A673 (cell line): ENCODE data around the gene ADARB2. TPM values are rescaled to one million over a fixed set of nuclear protein-coding genes. Genes with fewer than 3 reads are reported as not detected.
A peak's percentile ranks its signal among the peaks of the same experiment; 100 is the strongest.
"Not testable (repeated sequence)": the region's sequence is repeated elsewhere in the genome, so short reads cannot be mapped to it uniquely, and the experiment has no call there.

Source experiments
- BruUV-seq: library from RNA; stranded (reverse); fragments of 400-500 nt; replicated peaks from 2 replicates; lab custom pipeline; 2021; lab: Mats Ljungman, UMichigan
- CTCF ChIA-PET: fragments of 300-600 bp; sonication (Branson Sonifier 250); formaldehyde crosslinking; loops from one replicate; lab custom pipeline; 2022; ENCODE audit warnings: antibody characterized with exemption; lab: Charles Lee
- POLR2A ChIA-PET: fragments of 300-600 bp; sonication (Branson Sonifier 250); formaldehyde crosslinking; loops from one replicate; lab custom pipeline; 2022; ENCODE audit warnings: antibody characterized with exemption; ENCODE audit not compliant: low non-redundant PET; lab: Charles Lee
- DNase-seq: peaks from one replicate; pipeline ENCODE4 v3.0.0-alpha.2; 2015; ENCODE audit warnings: low spot score
- H3K27ac ChIP-seq: fragments of 200-600 bp; sonication (generic); 2 replicates; pipeline ENCODE4 v1.5.1; 2016; ENCODE audit warnings: mixed run types, low read depth, mild to moderate bottlenecking, mixed read lengths, antibody characterized with exemption, low read length; ENCODE audit not compliant: poor library complexity, severe bottlenecking
- H3K27me3 ChIP-seq: fragments of 200-600 bp; sonication (generic); replicated peaks from 2 replicates; pipeline ENCODE4 v1.6.1; 2017; ENCODE audit warnings: mixed run types, low read depth, mild to moderate bottlenecking, mixed read lengths, antibody characterized with exemption, low read length; ENCODE audit not compliant: insufficient read depth, poor library complexity
- H3K36me3 ChIP-seq: fragments of 200-600 bp; sonication (generic); 2 replicates; pipeline ENCODE4 v1.6.1; 2016; ENCODE audit warnings: mixed run types, mild to moderate bottlenecking, mixed read lengths, antibody characterized with exemption, low read length; ENCODE audit not compliant: insufficient read depth, poor library complexity, severe bottlenecking
- H3K4me1 ChIP-seq: fragments of 200-600 bp; sonication (generic); 2 replicates; pipeline ENCODE4 v1.6.1; 2017; ENCODE audit warnings: mixed run types, mild to moderate bottlenecking, mixed read lengths, antibody characterized with exemption, low read length; ENCODE audit not compliant: insufficient read depth, poor library complexity, severe bottlenecking
- H3K4me3 ChIP-seq: fragments of 200-600 bp; sonication (generic); 2 replicates; pipeline ENCODE4 v1.5.1; 2016; ENCODE audit warnings: low read depth, mixed run types, mild to moderate bottlenecking, mixed read lengths, low read length; ENCODE audit not compliant: poor library complexity, severe bottlenecking
- H3K9me3 ChIP-seq: fragments of 200-600 bp; sonication (generic); 2 replicates; pipeline ENCODE4 v1.6.1; 2016; ENCODE audit warnings: mixed run types, low read depth, mild to moderate bottlenecking, mixed read lengths, antibody characterized with exemption, low read length; ENCODE audit not compliant: poor library complexity, severe bottlenecking
- EZH2 ChIP-seq: fragments of 200-600 bp; sonication (generic); IDR thresholded peaks from 2 replicates; pipeline ENCODE4 v1.6.1; 2017; ENCODE audit warnings: borderline replicate concordance, low read depth, mild to moderate bottlenecking, mixed read lengths, antibody characterized with exemption, low read length; ENCODE audit not compliant: poor library complexity, severe bottlenecking
- intact Hi-C: fragments of 100-400 bp; cut with micrococcal nuclease; formaldehyde crosslinking; loops from one replicate; pipeline ENCODE4 v1.10.0; 2022; ENCODE audit not compliant: unreplicated experiment
- total RNA-seq: library from RNA; stranded (reverse); gene quantifications from 2 replicates; pipeline ENCODE4 v1.2.3, GENCODE V29; 2021
- TF ChIP-seq, protein P1 (sequence below): fragments of 300-800, 200-600 bp; sonication (generic); conservative IDR thresholded peaks from 2 replicates; pipeline ENCODE4 v1.5.1; 2017; ENCODE audit warnings: low read depth, mild to moderate bottlenecking, antibody characterized with exemption, low read length, moderate library complexity, mixed read lengths

ADARB2 gene
- total RNA-seq, 1 experiment from 2014 or later, result not detected

DNA sequence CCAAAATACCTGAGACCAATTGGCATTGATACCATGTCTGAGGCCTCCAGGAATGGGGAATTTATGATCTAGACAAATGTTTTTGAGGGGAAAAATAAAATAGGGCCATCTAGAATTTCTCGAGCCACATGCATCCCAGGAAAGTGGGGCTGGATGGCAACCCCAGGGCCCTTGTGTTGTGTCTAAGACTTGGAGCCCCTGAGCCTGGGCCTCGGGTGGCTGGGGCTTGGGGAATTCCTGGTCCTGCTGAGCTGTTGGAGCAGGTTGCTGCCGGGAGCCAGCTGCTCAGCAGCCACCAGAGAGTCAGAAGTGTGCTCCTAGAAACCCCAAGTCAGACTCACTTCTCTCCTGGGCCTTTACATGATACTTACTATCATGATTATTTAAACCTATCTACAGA lies 508.2 kb downstream of the ADARB2 start:
- no peak for DNase-seq
- ChIA-PET CTCF (no interaction called here), POLR2A (no interaction called here)
- Histone ChIP-seq H3K27me3 (peaks cover 39% of the 10 kb centered on the region), H3K9me3 (no peaks in the 10 kb centered on the region), H3K4me3 (no peak overlapping the region), H3K27ac (no peak overlapping the region), H3K4me1 (no peaks in the 10 kb centered on the region), H3K36me3 (no peaks in the 10 kb centered on the region)
- intact Hi-C loops, result no loop called here
- no TSS peak for BruUV-seq
- TF ChIP-seq, protein P1, sequence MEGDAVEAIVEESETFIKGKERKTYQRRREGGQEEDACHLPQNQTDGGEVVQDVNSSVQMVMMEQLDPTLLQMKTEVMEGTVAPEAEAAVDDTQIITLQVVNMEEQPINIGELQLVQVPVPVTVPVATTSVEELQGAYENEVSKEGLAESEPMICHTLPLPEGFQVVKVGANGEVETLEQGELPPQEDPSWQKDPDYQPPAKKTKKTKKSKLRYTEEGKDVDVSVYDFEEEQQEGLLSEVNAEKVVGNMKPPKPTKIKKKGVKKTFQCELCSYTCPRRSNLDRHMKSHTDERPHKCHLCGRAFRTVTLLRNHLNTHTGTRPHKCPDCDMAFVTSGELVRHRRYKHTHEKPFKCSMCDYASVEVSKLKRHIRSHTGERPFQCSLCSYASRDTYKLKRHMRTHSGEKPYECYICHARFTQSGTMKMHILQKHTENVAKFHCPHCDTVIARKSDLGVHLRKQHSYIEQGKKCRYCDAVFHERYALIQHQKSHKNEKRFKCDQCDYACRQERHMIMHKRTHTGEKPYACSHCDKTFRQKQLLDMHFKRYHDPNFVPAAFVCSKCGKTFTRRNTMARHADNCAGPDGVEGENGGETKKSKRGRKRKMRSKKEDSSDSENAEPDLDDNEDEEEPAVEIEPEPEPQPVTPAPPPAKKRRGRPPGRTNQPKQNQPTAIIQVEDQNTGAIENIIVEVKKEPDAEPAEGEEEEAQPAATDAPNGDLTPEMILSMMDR, result no peak
- TF ChIP-seq EZH2, result no peak

DNA sequence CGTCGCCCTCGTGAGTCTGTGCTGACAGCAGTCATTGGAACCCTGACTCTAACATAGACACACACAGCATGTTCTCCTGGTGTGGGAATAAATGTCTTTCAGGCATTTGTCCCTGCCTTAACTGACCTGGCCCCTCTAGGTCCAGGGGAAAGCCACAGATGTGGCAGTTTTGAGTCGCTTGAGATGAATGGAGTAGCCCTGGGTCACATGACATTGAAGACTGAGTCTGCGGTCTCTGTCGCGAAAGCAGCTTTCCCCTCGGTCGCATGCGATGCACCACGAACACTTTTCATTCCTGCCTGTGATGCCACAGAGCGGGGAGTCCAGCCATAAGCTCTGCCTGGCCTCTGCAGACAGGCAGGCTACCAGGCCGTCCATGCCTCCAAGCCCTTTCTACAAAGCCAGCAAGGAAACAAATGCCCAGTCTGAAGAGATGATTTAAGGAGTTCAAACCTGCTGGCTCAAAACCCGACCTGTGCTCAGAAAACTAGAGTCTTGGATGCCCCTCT lies 508.8 kb downstream of the ADARB2 start:
- H3K36me3 ChIP-seq, result no peaks in the 10 kb centered on the region
- no peaks in the 10 kb centered on the region for H3K4me1 ChIP-seq
- TF ChIP-seq, protein P1, result no peak
- TF ChIP-seq EZH2, result no peak
- ChIA-PET CTCF (no interaction called here), POLR2A (no interaction called here)
- no peak overlapping the region for H3K4me3 ChIP-seq
- DNase-seq, result no peak
- peaks cover 34% of the 10 kb centered on the region for H3K27me3 ChIP-seq
- BruUV-seq, result no TSS peak
- no peak overlapping the region for H3K27ac ChIP-seq
- intact Hi-C loops, result no loop called here
- no peaks in the 10 kb centered on the region for H3K9me3 ChIP-seq

DNA sequence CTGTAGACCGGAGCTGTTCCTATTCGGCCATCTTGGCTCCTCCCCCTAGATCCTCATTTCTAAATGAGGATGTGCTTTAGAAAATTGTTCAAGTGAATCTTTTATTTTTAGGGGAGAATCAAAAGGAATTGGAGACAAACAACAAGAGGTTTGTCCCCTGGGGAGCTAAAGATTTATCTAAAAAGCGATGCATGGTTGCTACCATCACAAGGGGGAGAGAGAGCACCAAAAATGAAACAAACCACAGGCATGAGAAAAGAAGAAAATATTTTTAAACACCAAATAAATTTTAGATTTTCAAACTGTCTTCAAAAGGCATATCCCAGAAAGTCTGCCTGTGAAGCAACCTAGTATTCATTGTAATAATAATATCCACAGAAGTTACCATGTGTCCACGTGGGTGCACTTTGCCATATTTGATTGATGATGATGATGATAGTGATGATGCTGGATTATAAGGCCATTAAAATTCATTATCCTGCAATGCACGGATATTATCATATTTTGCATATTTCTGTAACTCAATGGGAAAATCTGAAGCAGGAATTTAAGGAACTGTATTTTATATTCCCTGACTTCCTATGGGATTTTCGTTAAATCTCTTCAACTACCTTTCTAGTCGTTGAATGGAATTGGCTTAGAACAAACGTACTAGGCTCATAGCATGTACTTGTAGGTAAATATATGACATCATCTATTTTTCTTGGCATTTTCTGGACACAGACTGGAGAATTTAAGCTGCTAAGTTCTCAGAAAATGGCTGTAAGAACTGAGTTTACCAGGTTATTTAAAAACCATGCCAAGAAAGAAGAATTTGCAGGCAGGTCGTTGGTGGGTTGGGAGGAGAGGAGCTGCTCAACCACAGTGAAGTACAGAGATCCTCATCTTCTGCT lies 509.6 kb downstream of the ADARB2 start:
- Histone ChIP-seq H3K4me1 (no peaks in the 10 kb centered on the region), H3K36me3 (no peaks in the 10 kb centered on the region), H3K4me3 (no peak overlapping the region), H3K9me3 (no peaks in the 10 kb centered on the region), H3K27me3 (peaks cover 28% of the 10 kb centered on the region), H3K27ac (no peak overlapping the region)
- BruUV-seq, result no TSS peak
- no peak for DNase-seq
- ChIA-PET CTCF (no interaction called here), POLR2A (no interaction called here)
- no peak for TF ChIP-seq EZH2
- TF ChIP-seq, protein P1, result peak; percentile 17; the same call in 1 of the 2 replicates
- intact Hi-C loops, result no loop called here

DNA sequence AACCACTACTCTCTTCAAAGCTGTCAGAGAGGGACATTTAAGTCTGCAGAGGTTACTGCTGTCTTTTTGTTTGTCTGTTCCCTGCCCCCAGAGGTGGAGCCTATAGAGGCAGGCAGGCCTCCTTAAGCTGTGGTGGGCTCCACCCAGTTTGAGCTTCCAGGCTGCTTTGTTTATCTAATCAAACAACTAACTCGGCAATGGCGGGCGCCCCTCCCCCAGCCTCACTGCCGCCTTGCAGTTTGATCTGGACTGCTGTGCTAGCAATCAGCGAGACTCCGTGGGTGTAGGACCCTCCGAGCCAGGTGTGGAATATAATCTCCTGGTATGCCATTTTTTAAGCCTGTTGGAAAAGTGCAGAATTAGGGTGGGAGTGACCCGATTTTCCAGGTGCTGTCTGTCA lies 510.4 kb downstream of the ADARB2 start:
- POLR2A ChIA-PET, BruUV-seq, CTCF ChIA-PET, DNase-seq, H3K27ac ChIP-seq, H3K36me3 ChIP-seq, intact Hi-C loops, H3K9me3 ChIP-seq, H3K4me1 ChIP-seq, H3K4me3 ChIP-seq: not testable (repeated sequence)
- H3K27me3 ChIP-seq, result peaks cover 24% of the 10 kb centered on the region

DNA sequence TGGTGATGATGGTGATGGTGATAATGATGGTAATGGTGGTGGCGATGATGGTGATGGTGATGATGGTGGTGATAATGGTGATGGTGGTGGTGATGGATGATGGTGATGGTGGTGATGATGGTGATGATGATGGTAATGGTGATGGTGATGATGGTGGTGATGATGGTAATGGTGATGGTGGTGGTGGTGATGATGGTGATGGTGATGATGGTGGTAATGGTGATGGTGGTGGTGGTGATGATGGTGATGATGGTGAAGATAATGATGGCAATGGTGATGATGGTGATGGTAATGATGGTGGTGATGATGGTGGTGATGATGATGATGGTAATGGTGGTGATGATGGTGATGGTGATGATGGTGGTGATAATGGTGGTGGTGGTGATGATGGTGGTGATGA lies 517.5 kb downstream of the ADARB2 start:
- DNase-seq, POLR2A ChIA-PET, H3K36me3 ChIP-seq, H3K9me3 ChIP-seq, BruUV-seq, H3K27ac ChIP-seq, H3K27me3 ChIP-seq, H3K4me1 ChIP-seq, intact Hi-C loops, CTCF ChIA-PET, H3K4me3 ChIP-seq: not testable (repeated sequence)
